Fibroblast of lung (primary cell): Measurements from ENCODE around the gene REL. TPM values are rescaled to one million over a fixed set of nuclear protein-coding genes. Genes with fewer than 3 reads are reported as not detected.
"Not testable (repeated sequence)": the region's sequence is repeated elsewhere in the genome, so short reads cannot be mapped to it uniquely, and the experiment has no call there.

Experiments
- DNase-seq, 2 donors: peaks; one replicate each; pipeline versions ENCODE4 v3.0.0 to v3.0.0-alpha.2; 2010; ENCODE audit warnings: low read depth in 2 of 2
- H2AFZ ChIP-seq: 2 replicates; pipeline ENCODE4 v1.5.1; 2012; ENCODE audit warnings: low read length, control low read depth, inconsistent platforms
- H3K27ac ChIP-seq: 2 replicates; pipeline ENCODE4 v1.5.1; 2011; ENCODE audit warnings: low read length, control low read depth; ENCODE audit not compliant: insufficient read depth
- H3K27me3 ChIP-seq: 2 replicates; pipeline ENCODE4 v1.5.1; 2011; ENCODE audit warnings: mild to moderate bottlenecking, low read length; ENCODE audit not compliant: control insufficient read depth, insufficient read depth
- H3K36me3 ChIP-seq: 2 replicates; pipeline ENCODE4 v1.5.1; 2011; ENCODE audit warnings: low read length; ENCODE audit not compliant: control insufficient read depth, insufficient read depth
- H3K4me1 ChIP-seq: 2 replicates; pipeline ENCODE4 v1.5.1; 2011; ENCODE audit warnings: low read length; ENCODE audit not compliant: control insufficient read depth, insufficient read depth; ENCODE audit errors: extremely low read depth
- H3K4me2 ChIP-seq: 2 replicates; pipeline ENCODE4 v1.5.1; 2011; ENCODE audit warnings: low read length, control low read depth; ENCODE audit not compliant: insufficient read depth; ENCODE audit errors: extremely low read depth
- H3K4me3 ChIP-seq, 4 experiments: fragments of 200-600 bp in 1 of 4; sonication (generic) in 1 of 4; replicated peaks in 1 of 4; 2 replicates each; pipeline ENCODE4 v1.5.1; 2011 to 2016; ENCODE audit warnings: low read length in 4 of 4, low read depth in 3 of 4, mild to moderate bottlenecking in 3 of 4, control low read depth in 2 of 4, inconsistent platforms in 1 of 4, mixed read lengths in 1 of 4; ENCODE audit not compliant: insufficient read depth in 1 of 4; ENCODE audit errors: control extremely low read depth in 1 of 4
- H3K79me2 ChIP-seq: 2 replicates; pipeline ENCODE4 v1.5.1; 2012; ENCODE audit warnings: mild to moderate bottlenecking, low read length, inconsistent platforms; ENCODE audit not compliant: control insufficient read depth, insufficient read depth
- H3K9ac ChIP-seq: 2 replicates; pipeline ENCODE4 v1.5.1; 2011; ENCODE audit warnings: mild to moderate bottlenecking, low read length, control low read depth; ENCODE audit not compliant: insufficient read depth
- H3K9me3 ChIP-seq: 2 replicates; pipeline ENCODE4 v1.5.1; 2012; ENCODE audit warnings: low read depth, low read length; ENCODE audit not compliant: control insufficient read depth, insufficient read depth
- H4K20me1 ChIP-seq: 2 replicates; pipeline ENCODE4 v1.5.1; 2011; ENCODE audit warnings: low read length; ENCODE audit not compliant: control insufficient read depth, insufficient read depth; ENCODE audit errors: extremely low read depth
- EZH2 ChIP-seq: IDR thresholded peaks from 2 replicates; pipeline ENCODE4 v1.5.1; 2012; ENCODE audit warnings: low read length, control low read depth, mild to moderate bottlenecking; ENCODE audit errors: missing control alignments
- polyA plus RNA-seq, 2 donors: library from polyadenylated mRNA; depleted of rRNA in 1 of 2; stranded (reverse) in 1 of 2; unstranded in 1 of 2; fragments of >200 nt; gene quantifications; 2 replicates each; pipeline ENCODE4 v1.2.1, GENCODE V29; 2011 to 2012; ENCODE audit warnings: missing spikeins in 1 of 2
- total RNA-seq: library from RNA; depleted of rRNA; stranded (reverse); fragments of >200 nt; gene quantifications from 2 replicates; pipeline ENCODE4 v1.2.1, GENCODE V29; 2014
- TF ChIP-seq, protein P1 (sequence below), 2 donors: IDR thresholded peaks in 1 of 2; conservative IDR thresholded peaks in 1 of 2; 1 replicate in 1 of 2; 2 replicates in 1 of 2; pipeline ENCODE4 v1.5.1; 2011 to 2012; ENCODE audit warnings: low read length in 2 of 2, control low read depth in 1 of 2, inconsistent platforms in 1 of 2, low read depth in 1 of 2, mild to moderate bottlenecking in 1 of 2

The REL gene
- total and polyA plus RNA-seq, 2 donors (not counting 1 experiment from before 2014, with no cell fraction given) = 2.0 to 2.8 TPM

GRCh38 chr2:60888853-60889252 lies 7.5 kb downstream of the REL start:
- no peak overlapping the region for H2AFZ ChIP-seq
- H4K20me1 ChIP-seq = no peaks in the 10 kb centered on the region
- H3K79me2 ChIP-seq = no peaks in the 10 kb centered on the region
- no peaks in the 10 kb centered on the region for H3K4me1 ChIP-seq
- H3K4me2 ChIP-seq = no peak overlapping the region
- H3K36me3 ChIP-seq = no peaks in the 10 kb centered on the region
- no peaks in the 10 kb centered on the region for H3K27me3 ChIP-seq
- no peaks in the 10 kb centered on the region for H3K9me3 ChIP-seq
- H3K9ac ChIP-seq = no peak overlapping the region
- H3K27ac ChIP-seq = no peak overlapping the region
- no peak overlapping the region for H3K4me3 ChIP-seq
- no peak for DNase-seq
- TF ChIP-seq EZH2 = no peak
- TF ChIP-seq, protein P1, sequence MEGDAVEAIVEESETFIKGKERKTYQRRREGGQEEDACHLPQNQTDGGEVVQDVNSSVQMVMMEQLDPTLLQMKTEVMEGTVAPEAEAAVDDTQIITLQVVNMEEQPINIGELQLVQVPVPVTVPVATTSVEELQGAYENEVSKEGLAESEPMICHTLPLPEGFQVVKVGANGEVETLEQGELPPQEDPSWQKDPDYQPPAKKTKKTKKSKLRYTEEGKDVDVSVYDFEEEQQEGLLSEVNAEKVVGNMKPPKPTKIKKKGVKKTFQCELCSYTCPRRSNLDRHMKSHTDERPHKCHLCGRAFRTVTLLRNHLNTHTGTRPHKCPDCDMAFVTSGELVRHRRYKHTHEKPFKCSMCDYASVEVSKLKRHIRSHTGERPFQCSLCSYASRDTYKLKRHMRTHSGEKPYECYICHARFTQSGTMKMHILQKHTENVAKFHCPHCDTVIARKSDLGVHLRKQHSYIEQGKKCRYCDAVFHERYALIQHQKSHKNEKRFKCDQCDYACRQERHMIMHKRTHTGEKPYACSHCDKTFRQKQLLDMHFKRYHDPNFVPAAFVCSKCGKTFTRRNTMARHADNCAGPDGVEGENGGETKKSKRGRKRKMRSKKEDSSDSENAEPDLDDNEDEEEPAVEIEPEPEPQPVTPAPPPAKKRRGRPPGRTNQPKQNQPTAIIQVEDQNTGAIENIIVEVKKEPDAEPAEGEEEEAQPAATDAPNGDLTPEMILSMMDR (conservative IDR thresholded peaks at IDR 0.05 in 1 of 2, IDR thresholded peaks at IDR 0.05 in 1 of 2; ENCODE audit: low read depth in 1 of 2, low read length in 2 of 2) = no peak

GRCh38 chr2:60889581-60890392 lies 8.4 kb downstream of the REL start:
- H3K4me2 ChIP-seq, H3K4me1 ChIP-seq, H2AFZ ChIP-seq, H3K9ac ChIP-seq, H3K79me2 ChIP-seq, H3K9me3 ChIP-seq, H3K36me3 ChIP-seq, H3K4me3 ChIP-seq, DNase-seq, H3K27ac ChIP-seq, H3K27me3 ChIP-seq, H4K20me1 ChIP-seq: not testable (repeated sequence)

DNA sequence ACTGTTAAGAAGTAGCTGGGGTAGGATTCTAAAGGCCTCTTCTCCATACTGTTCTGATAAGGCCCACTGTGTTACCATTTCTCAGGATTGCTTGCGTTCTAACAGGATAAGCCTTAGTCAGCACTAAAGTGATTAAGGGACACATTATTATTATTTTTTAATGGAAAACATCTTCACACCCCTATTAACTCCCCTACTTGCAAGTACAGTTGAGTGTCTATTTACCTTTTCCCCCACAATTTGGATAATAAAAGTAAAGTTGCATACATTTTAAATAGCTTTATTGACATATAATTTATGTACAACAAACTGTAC lies 9.0 kb downstream of the REL start:
- Histone ChIP-seq H3K79me2 (no peaks in the 10 kb centered on the region), H3K4me3 (no peak overlapping the region), H4K20me1 (no peaks in the 10 kb centered on the region), H3K9ac (no peak overlapping the region), H3K27me3 (no peaks in the 10 kb centered on the region), H3K9me3 (no peaks in the 10 kb centered on the region), H3K4me1 (no peaks in the 10 kb centered on the region), H2AFZ (no peak overlapping the region), H3K4me2 (no peak overlapping the region), H3K36me3 (no peaks in the 10 kb centered on the region), H3K27ac (no peak overlapping the region)
- TF ChIP-seq EZH2 = no peak
- TF ChIP-seq, protein P1 (conservative IDR thresholded peaks at IDR 0.05 in 1 of 2, IDR thresholded peaks at IDR 0.05 in 1 of 2; ENCODE audit: low read depth in 1 of 2, low read length in 2 of 2) = no peak
- DNase-seq = no peak
